H1 (cell line): ENCODE measurements around the gene ANKEF1. TPM values are rescaled to one million over a fixed set of nuclear protein-coding genes. Genes with fewer than 3 reads are reported as not detected.
A peak's percentile ranks its signal among the peaks of the same experiment; 100 is the strongest.

ENCODE experiments used
- CTCF ChIA-PET: fragments of 300-600 bp; sonication (Branson Sonifier 250); formaldehyde crosslinking; loops from one replicate; lab custom pipeline; 2021; ENCODE audit not compliant: partially characterized antibody; lab: Charles Lee
- POLR2A ChIA-PET: fragments of 300-600 bp; sonication (Branson Sonifier 250); formaldehyde crosslinking; loops from one replicate; lab custom pipeline; 2021; ENCODE audit warnings: inconsistent platforms; ENCODE audit not compliant: partially characterized antibody; lab: Charles Lee
- DNase-seq, 2 experiments: peaks; one replicate each; pipeline versions ENCODE4 v3.0.0 to v3.0.0-alpha.2; 2010 to 2022; ENCODE audit warnings: low spot score in 2 of 2, low read depth in 1 of 2, mixed read lengths in 1 of 2
- FAIRE-seq: peaks from 2 replicates; lab custom pipeline; 2011; peaks lifted over from hg19 to GRCh38; lab: Jason Lieb, UNC
- H2AFZ ChIP-seq: 2 replicates; pipeline ENCODE4 v1.8.1; 2012; ENCODE audit warnings: low read length, inconsistent platforms
- H2AK5ac ChIP-seq: 2 replicates; pipeline ENCODE4 v1.6.1; 2013; ENCODE audit warnings: low read depth, low read length
- H2BK120ac ChIP-seq: replicated peaks from 2 replicates; pipeline ENCODE3; 2013; ENCODE audit warnings: low read depth, low read length, inconsistent platforms
- H2BK12ac ChIP-seq: 2 replicates; pipeline ENCODE4 v1.6.1; 2013; ENCODE audit warnings: low read depth, low read length
- H2BK15ac ChIP-seq: 2 replicates; pipeline ENCODE4 v1.6.1; 2013; ENCODE audit warnings: low read length
- H2BK20ac ChIP-seq: 2 replicates; pipeline ENCODE4 v1.6.1; 2013; ENCODE audit warnings: low read length
- H2BK5ac ChIP-seq: 2 replicates; pipeline ENCODE4 v1.6.1; 2013; ENCODE audit warnings: low read depth, low read length
- H3K14ac ChIP-seq: 2 replicates; pipeline ENCODE4 v1.6.1; 2013; ENCODE audit warnings: inconsistent platforms; ENCODE audit not compliant: insufficient read length
- H3K18ac ChIP-seq: 2 replicates; pipeline ENCODE4 v1.6.1; 2013; ENCODE audit warnings: low read length; ENCODE audit errors: extremely low read depth
- H3K23ac ChIP-seq: 2 replicates; pipeline ENCODE4 v1.6.1; 2013; ENCODE audit warnings: inconsistent platforms; ENCODE audit not compliant: insufficient read length
- H3K23me2 ChIP-seq: 2 replicates; pipeline ENCODE4 v1.6.1; 2013; ENCODE audit warnings: low read depth, low read length
- H3K27ac ChIP-seq: 2 replicates; pipeline ENCODE4 v1.6.1; 2011; ENCODE audit warnings: low read depth, low read length, inconsistent platforms
- H3K27me3 ChIP-seq, 4 experiments: replicated peaks in 1 of 4; 1 replicate in 1 of 4; 2 replicates in 3 of 4; pipeline versions ENCODE4 v1.6.1 to v1.8.1; 2011 to 2013; ENCODE audit warnings: low read length in 3 of 4, mild to moderate bottlenecking in 3 of 4, inconsistent platforms in 2 of 4, mixed read lengths in 2 of 4, moderate library complexity in 1 of 4; ENCODE audit not compliant: control insufficient read depth in 3 of 4, insufficient read depth in 3 of 4; ENCODE audit errors: extremely low read depth in 1 of 4
- H3K36me3 ChIP-seq, 4 experiments: 2 replicates each; pipeline versions ENCODE4 v1.6.1 to v1.8.1; 2011 to 2013; ENCODE audit warnings: mild to moderate bottlenecking in 4 of 4, low read length in 3 of 4, moderate library complexity in 2 of 4, control low read depth in 1 of 4, inconsistent platforms in 1 of 4; ENCODE audit not compliant: insufficient read depth in 4 of 4, control insufficient read depth in 2 of 4
- H3K4ac ChIP-seq: replicated peaks from 2 replicates; pipeline ENCODE3; 2013; ENCODE audit warnings: low read length, low read depth, mixed read lengths, inconsistent platforms; ENCODE audit not compliant: insufficient read length
- H3K4me1 ChIP-seq, 4 experiments: replicated peaks in 1 of 4; 1 replicate in 1 of 4; 2 replicates in 3 of 4; pipeline versions ENCODE4 v1.6.1 to v1.8.1; 2011 to 2013; ENCODE audit warnings: low read length in 3 of 4, inconsistent platforms in 2 of 4, mixed read lengths in 1 of 4; ENCODE audit not compliant: insufficient read depth in 4 of 4, control insufficient read depth in 3 of 4
- H3K4me2 ChIP-seq, 2 experiments: 2 replicates each; pipeline versions ENCODE4 v1.6.1 to v1.8.1; 2011 to 2013; ENCODE audit warnings: low read depth in 2 of 2, low read length in 2 of 2, control low read depth in 1 of 2, inconsistent platforms in 1 of 2, mild to moderate bottlenecking in 1 of 2; ENCODE audit not compliant: insufficient read depth in 1 of 2
- H3K4me3 ChIP-seq, 4 experiments: fragments of 200-600, 300-600 bp in 1 of 4; sonication (generic), shearing (Covaris generic), sonication (Bioruptor Twin) in 1 of 4; 2 replicates each; pipeline versions ENCODE4 v1.5.1 to v1.8.1; 2011 to 2016; ENCODE audit warnings: low read length in 4 of 4, low read depth in 3 of 4, control low read depth in 2 of 4, inconsistent platforms in 2 of 4, mild to moderate bottlenecking in 2 of 4, mixed read lengths in 1 of 4, moderate library complexity in 1 of 4; ENCODE audit not compliant: insufficient read depth in 2 of 4; ENCODE audit errors: extremely low read depth in 1 of 4
- H3K56ac ChIP-seq: replicated peaks from 2 replicates; pipeline ENCODE3; 2013; ENCODE audit warnings: low read depth, mild to moderate bottlenecking, mixed read lengths, low read length, inconsistent platforms; ENCODE audit not compliant: insufficient read length
- H3K79me1 ChIP-seq: 2 replicates; pipeline ENCODE4 v1.6.1; 2013; ENCODE audit warnings: low read depth, low read length, control low read depth
- H3K79me2 ChIP-seq, 2 experiments: 2 replicates each; pipeline versions ENCODE4 v1.6.1 to v1.8.1; 2012 to 2013; ENCODE audit warnings: low read length in 2 of 2, mild to moderate bottlenecking in 2 of 2, inconsistent platforms in 1 of 2; ENCODE audit not compliant: insufficient read depth in 2 of 2, control insufficient read depth in 1 of 2
- H3K9ac ChIP-seq, 4 experiments: replicated peaks in 1 of 4; 1 replicate in 1 of 4; 2 replicates in 3 of 4; pipeline versions ENCODE4 v1.6.1 to v1.8.1; 2011 to 2013; ENCODE audit warnings: low read depth in 3 of 4, low read length in 3 of 4, control low read depth in 2 of 4, mild to moderate bottlenecking in 2 of 4, moderate library complexity in 2 of 4, inconsistent platforms in 1 of 4; ENCODE audit errors: extremely low read depth in 1 of 4
- H3K9me3 ChIP-seq, 2 experiments: 2 replicates each; pipeline versions ENCODE4 v1.6.1 to v1.8.1; 2012 to 2013; ENCODE audit warnings: mild to moderate bottlenecking in 2 of 2, moderate library complexity in 2 of 2, control low read depth in 1 of 2, inconsistent platforms in 1 of 2, low read depth in 1 of 2, low read length in 1 of 2, mixed read lengths in 1 of 2; ENCODE audit not compliant: insufficient read depth in 2 of 2
- H4K20me1 ChIP-seq, 2 experiments: replicated peaks in 1 of 2; 2 replicates each; pipeline versions ENCODE3 to v1.8.1; 2011 to 2013; ENCODE audit warnings: inconsistent platforms in 2 of 2, low read length in 2 of 2, mild to moderate bottlenecking in 1 of 2; ENCODE audit not compliant: insufficient read depth in 2 of 2, control insufficient read depth in 1 of 2
- H4K5ac ChIP-seq: 2 replicates; pipeline ENCODE4 v1.6.1; 2013; ENCODE audit warnings: low read length, low read depth, mixed read lengths, inconsistent platforms; ENCODE audit not compliant: insufficient read length
- H4K8ac ChIP-seq: 2 replicates; pipeline ENCODE4 v1.8.0; 2013; ENCODE audit warnings: mild to moderate bottlenecking, moderate library complexity, low read length, inconsistent platforms; ENCODE audit not compliant: insufficient read depth; ENCODE audit errors: extremely low read depth
- H4K91ac ChIP-seq: replicated peaks from 2 replicates; pipeline ENCODE3; 2013; ENCODE audit warnings: low read length, mixed read lengths, inconsistent platforms; ENCODE audit not compliant: insufficient read length
- CTCF ChIP-seq, 3 experiments: IDR thresholded peaks; 1 replicate in 2 of 3; 2 replicates in 1 of 3; pipeline versions ENCODE4 v1.5.1 to v1.6.1; 2011; ENCODE audit warnings: low read length in 3 of 3, mild to moderate bottlenecking in 3 of 3, inconsistent platforms in 2 of 3, low read depth in 1 of 3, moderate library complexity in 1 of 3; ENCODE audit not compliant: insufficient read depth in 1 of 3; ENCODE audit errors: control extremely low read depth in 1 of 3
- HDAC6 ChIP-seq: IDR thresholded peaks from one replicate; pipeline ENCODE4 v1.7.1; 2012; ENCODE audit warnings: low read depth, mild to moderate bottlenecking, inconsistent platforms, low read length, moderate library complexity
- RAD21 ChIP-seq, 2 experiments: IDR thresholded peaks in 1 of 2; conservative IDR thresholded peaks in 1 of 2; 2 replicates each; pipeline ENCODE4 v1.6.1; 2011; ENCODE audit warnings: low read depth in 2 of 2, low read length in 2 of 2, improper control_type of control experiment in 1 of 2, inconsistent platforms in 1 of 2, mild to moderate bottlenecking in 1 of 2, moderate library complexity in 1 of 2
- TAF1 ChIP-seq: IDR thresholded peaks from 2 replicates; pipeline ENCODE4 v1.6.1; 2011; ENCODE audit warnings: mild to moderate bottlenecking, low read depth, low read length
- TAF7 ChIP-seq: optimal IDR thresholded peaks from 2 replicates; pipeline ENCODE3; 2011; ENCODE audit warnings: low read depth, mild to moderate bottlenecking, inconsistent platforms, low read length, moderate library complexity, borderline replicate concordance
- WGBS, 2 experiments: shearing (Covaris generic) in 1 of 2; methylation state at CpG; one replicate each; pipeline versions ENCODE4 v1.1.6 to v1.1.7; 2013 to 2015; ENCODE audit warnings: low lambda C conversion rate in 2 of 2, mixed read lengths in 2 of 2, inconsistent platforms in 1 of 2, low coverage in 1 of 2, missing lambda C conversion rate in 1 of 2; ENCODE audit not compliant: insufficient replicate concordance in 2 of 2, insufficient coverage in 1 of 2, insufficient read length in 1 of 2; ENCODE audit errors: extremely low coverage in 1 of 2, missing lambda C conversion rate in 1 of 2; 5-methylcytosine and 5-hydroxymethylcytosine counted together
- polyA plus RNA-seq, 7 experiments: library from polyadenylated mRNA; depleted of rRNA in 3 of 7; stranded (reverse) in 5 of 7; unstranded in 2 of 7; fragments of >200 nt in 5 of 7; fragments of 200-250 nt in 2 of 7; gene quantifications; 1 replicate in 5 of 7; 2 replicates in 1 of 7; 4 replicates in 1 of 7; pipeline versions ENCODE4 v1.2.1 to v1.2.3, GENCODE V29; 2011 to 2013; ENCODE audit warnings: missing spikeins in 2 of 7, mixed read lengths in 2 of 7
- total RNA-seq: library from RNA; stranded (reverse); fragmentation: NEBNext Ultra II Directional; extraction: Animal tissue kit (Norgen Biotek cat#: 25700); gene quantifications from 2 replicates; pipeline ENCODE4 v1.2.1, GENCODE V29; 2021

The ANKEF1 gene
- total and polyA plus RNA-seq, 2 of the 8 experiments (the other 6 are each of a cell fraction or from before 2014, with no cell fraction given): 2.8 to 10.0 TPM

GRCh38 chr20:10047427-10047826 is 12.6 kb downstream of the ANKEF1 start:
- Histone ChIP-seq H2BK20ac (no peak overlapping the region), H2AFZ (no peak overlapping the region)
- WGBS, 2 experiments: 48% methylated on average over 4 of the region's 4 CpGs; no CpG with 5 or more reads in 1 of the 2 experiments

More at GRCh38 chr20:10047427-10047826, 12.6 kb downstream of the ANKEF1 start:
- FAIRE-seq (peak; percentile 72), DNase-seq (peak; percentile 17 to 57)
- no peak overlapping the region for H3K56ac ChIP-seq
- no peak overlapping the region for H3K4me2 ChIP-seq
- no peak overlapping the region for H4K5ac ChIP-seq
- no peak overlapping the region for H3K4ac ChIP-seq
- H3K9ac ChIP-seq: no peak overlapping the region
- no peak overlapping the region for H2BK5ac ChIP-seq
- no peak overlapping the region for H2BK15ac ChIP-seq
- TF ChIP-seq TAF7 (no peak), CTCF (IDR thresholded peaks at IDR 0.05; ENCODE audit: control extremely low read depth in 1 of 3, insufficient read depth in 1 of 3, low read depth in 1 of 3, low read length in 3 of 3) (peak; percentile 55 to 73 (median 72)), TAF1 (no peak), HDAC6 (no peak), RAD21 (IDR thresholded peaks at IDR 0.05 in 1 of 2, conservative IDR thresholded peaks at IDR 0.05 in 1 of 2; ENCODE audit: low read depth in 2 of 2, low read length in 2 of 2) (peak; percentile 51 to 58)
- no peaks in the 10 kb centered on the region; a peak in 1 of 8 replicates for H3K36me3 ChIP-seq
- no peaks in the 10 kb centered on the region for H3K79me2 ChIP-seq
- ChIA-PET POLR2A (interaction anchor here (1.0 to 1.8 kb wide), 3 partner anchors 11 to 31 kb away, joined by 3 to 5 read pairs (median 3); partner anchors contain the start of gene ANKEF1), CTCF (interaction anchor here (0.6 to 2.1 kb wide), 34 partner anchors 9 to 430 kb away, joined by 3 to 27 read pairs (median 4); partner anchors contain the start of gene ANKEF1)
- H4K91ac ChIP-seq: no peak overlapping the region
- no peaks in the 10 kb centered on the region for H3K4me1 ChIP-seq
- H3K23me2 ChIP-seq: no peaks in the 10 kb centered on the region
- H3K18ac ChIP-seq: no peak overlapping the region
- H3K23ac ChIP-seq: no peak overlapping the region
- H3K27ac ChIP-seq: no peak overlapping the region
- H3K14ac ChIP-seq: no peak overlapping the region
- no peak overlapping the region for H2BK120ac ChIP-seq
- H4K20me1 ChIP-seq: no peaks in the 10 kb centered on the region
- H2AK5ac ChIP-seq: no peak overlapping the region
- H3K9me3 ChIP-seq: no peaks in the 10 kb centered on the region
- no peaks in the 10 kb centered on the region for H3K27me3 ChIP-seq
- no peak overlapping the region for H3K4me3 ChIP-seq
- H4K8ac ChIP-seq: no peak overlapping the region
- no peaks in the 10 kb centered on the region for H3K79me1 ChIP-seq
- no peak overlapping the region for H2BK12ac ChIP-seq
